ENCODE measurements around the gene ATRNL1.
"Not testable (repeated sequence)": the region's sequence is repeated elsewhere in the genome, so short reads cannot be mapped to it uniquely, and the experiment has no call there.

The ATRNL1 gene

DNA sequence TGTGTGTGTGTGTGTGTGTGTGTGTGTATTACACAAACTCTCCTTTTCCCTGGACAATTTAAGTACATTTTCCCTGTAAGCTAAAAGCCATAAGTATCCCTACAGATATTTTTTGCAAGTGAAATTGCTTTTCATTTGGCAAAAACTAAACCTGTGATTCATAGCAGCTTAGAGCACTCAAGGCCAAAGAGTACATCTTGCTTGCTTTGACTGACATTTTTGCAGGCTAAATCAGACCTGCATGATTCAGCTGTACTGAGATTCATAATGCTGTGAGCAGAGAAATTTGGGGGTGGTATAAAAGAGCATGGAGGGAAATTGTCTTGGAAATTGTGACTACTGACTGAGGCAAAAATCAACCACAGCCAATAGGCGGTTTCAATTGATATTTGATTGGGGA lies 679.4 kb downstream of the ATRNL1 start:
- no peak for DNase-seq

DNA sequence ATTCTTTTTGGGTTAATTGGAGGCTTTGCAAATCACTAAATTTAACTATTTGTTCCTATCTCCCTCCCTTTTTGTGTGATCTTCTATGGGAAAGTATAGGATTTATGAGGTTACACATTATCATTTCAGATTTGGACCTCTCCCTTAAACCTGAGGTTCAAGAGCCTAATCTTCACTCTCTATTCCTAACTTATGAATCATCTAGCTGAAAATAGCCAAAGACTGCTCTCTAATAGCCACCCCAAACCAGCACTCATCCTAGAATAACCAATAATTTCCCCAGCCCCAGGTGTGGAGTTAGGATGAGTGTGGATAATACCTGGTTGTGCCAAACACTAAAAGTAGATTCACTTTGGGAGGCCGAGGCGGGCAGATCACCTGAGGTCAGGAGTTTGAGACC lies 680.7 kb downstream of the ATRNL1 start:
- no peak for DNase-seq

DNA sequence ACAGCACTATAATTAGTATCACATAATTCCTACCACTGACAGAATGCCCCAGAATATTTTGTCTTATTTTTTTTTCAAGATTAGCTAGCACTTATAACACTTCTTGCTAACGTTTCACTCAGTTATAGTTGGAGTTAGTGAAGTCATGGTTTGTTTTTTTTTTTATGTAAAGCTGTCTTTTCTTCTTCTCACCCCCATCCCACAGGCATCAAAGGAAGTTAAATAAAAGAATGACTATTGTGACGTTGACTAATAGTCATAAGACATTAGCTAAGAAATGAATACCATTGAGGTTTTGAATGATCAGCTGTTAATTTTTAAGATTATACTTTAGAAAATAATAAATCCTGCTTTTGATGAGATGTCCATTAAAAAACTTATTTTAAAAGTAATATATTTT lies 681.6 kb downstream of the ATRNL1 start:
- no peak for DNase-seq

DNA sequence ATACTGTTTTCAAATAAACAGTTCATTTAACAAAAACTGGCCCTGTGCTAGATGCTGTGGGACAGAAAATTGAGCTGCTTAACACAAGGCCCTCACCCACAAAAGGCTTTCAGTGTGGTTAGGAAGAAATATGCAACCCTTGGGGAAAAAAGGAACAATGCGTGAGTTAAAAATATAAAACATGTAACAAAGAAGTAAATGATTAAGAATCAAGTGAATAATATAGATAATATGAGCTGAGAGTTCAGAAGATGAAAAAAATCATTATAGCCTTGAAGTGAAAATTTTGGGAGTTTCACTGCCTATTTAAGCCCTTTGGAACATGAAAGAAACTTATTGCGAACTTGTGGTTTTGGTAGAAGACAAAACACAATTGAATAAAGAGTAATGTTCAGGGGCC lies 684.5 kb downstream of the ATRNL1 start:
- no peak for DNase-seq

GRCh38 chr10:115790220-115790619 lies 697.1 kb downstream of the ATRNL1 start:
- no peak for DNase-seq

DNA sequence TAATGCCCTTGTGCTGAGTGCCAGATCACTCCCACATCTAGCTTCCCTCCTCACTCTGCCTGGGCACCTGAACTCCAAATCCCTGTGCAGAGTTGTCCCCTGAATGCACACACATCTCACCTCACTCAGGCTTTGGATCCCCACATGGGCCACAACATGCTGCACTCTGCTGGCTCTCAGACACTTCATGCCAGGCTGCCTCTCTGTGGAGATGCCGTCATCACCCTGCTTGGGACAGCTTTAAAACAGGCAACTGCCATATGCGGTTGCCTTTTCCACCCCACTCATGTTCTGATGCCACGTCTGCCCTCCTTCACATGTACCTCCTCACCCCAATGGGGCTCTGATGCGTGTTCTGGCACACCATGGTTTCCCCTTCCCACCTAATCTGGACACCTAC lies 702.8 kb downstream of the ATRNL1 start:
- DNase-seq = no peak

- DNase-seq = no peak
Measured at GRCh38 chr10:115801457-115801856, 708.3 kb downstream of the ATRNL1 start.

DNA sequence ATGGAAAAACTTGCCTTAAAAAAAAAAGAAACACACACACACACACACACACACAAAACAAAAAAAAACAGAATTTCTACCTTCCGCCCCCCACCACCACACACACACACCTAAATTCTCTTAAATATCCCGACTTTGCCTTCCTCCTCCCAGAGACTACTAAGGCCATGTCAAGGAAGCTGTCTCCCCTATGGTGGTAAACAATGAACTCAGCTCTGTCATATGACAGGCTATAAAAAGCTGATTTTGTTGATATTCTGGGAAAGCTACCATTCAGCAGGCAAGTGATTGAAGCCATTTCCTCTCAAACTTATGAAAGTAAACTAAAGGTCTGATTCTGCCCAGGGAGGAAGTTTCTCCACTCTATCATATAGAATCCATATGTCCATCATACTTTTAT lies 708.8 kb downstream of the ATRNL1 start:
- DNase-seq = no peak

- DNase-seq = no peak
Measured at GRCh38 chr10:115802911-115803310, 709.7 kb downstream of the ATRNL1 start.

- DNase-seq = no peak
Measured at GRCh38 chr10:115814542-115814941, 721.4 kb downstream of the ATRNL1 start.

DNA sequence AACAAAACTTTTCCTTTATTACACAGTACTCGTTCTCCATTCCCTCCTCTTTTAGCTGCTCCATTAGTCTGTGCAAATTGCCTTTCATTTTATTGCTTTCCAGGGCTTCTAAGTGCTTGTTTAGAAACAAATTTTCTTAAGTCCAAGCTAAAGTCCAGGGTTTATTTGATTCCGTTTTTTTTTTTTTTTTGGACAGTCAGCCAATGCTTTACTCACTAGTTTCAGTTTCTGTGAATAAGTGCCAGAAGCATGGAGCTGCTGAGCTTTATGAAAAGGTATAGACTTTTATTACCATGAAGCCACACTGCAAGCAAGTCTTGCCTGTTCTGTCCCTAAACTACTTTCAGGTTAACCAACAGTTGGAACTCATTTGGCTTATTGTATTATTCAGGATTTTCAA lies 724.8 kb downstream of the ATRNL1 start:
- DNase-seq = no peak

- no peak for DNase-seq
Measured at GRCh38 chr10:115826396-115826795, 733.2 kb downstream of the ATRNL1 start.

- DNase-seq = no peak
Measured at GRCh38 chr10:115827231-115828009, 734.3 kb downstream of the ATRNL1 start.

GRCh38 chr10:115828182-115828581 lies 735.0 kb downstream of the ATRNL1 start:
- DNase-seq = not testable (repeated sequence)

DNA sequence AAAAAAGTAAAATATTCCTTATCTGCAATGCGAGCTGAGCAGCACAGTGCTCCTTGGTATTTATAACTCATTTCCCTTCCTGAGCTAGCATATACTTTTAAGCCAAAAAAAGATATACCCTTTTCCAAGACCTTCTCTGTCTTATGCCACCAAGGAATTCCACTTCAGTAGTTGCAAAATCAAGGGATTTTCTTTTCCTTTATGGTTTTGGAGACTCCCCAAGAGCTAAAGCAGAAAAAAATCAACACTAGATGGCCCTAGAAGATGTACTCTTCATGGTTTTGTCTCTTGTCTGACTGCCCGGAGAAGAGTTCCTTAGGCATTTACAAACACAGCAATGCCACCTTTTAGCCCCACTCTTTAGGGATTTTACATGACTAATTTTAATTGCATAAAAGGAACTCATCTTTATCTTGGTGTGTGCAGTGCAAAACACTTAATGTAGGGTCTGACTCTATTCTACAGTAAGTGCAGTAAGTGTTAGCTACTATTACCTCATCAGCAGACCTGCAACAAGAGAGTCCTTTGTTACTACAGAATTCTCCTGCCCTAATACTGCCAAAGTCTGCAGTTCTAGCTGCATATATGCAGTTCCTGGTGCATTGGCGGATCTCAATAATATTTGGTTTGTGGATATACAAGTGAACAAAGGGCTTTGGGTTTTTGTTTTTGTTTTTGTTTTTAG lies 736.5 kb downstream of the ATRNL1 start:
- no peak for DNase-seq

DNA sequence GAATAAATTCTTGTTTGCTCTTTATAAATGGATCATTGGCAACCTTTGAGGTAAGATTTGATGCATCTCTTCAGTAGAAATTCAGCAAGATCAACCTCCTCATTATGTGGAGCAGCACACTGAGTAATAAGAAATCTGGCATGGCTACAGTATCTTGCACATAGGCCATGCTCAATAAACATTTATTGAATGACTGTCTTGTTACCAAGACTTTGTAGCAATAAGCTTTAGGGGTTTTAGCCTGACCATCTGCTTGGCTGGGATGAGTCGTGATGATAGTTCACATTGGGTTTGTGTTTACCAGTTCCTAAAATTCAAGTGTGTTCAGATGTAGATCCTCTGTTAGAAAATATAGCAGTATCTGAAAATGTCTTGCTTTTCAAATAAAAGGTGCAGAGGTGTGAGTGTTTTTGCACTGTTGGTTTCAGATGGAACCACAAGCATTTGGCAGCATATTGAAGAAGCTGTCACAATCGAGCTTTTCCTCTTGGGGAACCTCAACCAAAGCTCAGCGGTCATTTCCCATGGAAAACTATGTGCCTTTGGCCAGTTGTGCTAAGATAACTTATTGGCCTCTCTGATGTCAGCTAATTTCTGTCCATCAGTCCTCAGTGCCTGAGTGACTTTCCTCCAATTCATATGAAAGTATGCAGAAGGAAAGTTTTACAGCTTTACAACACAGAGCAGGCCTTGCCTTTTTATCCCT lies 737.3 kb downstream of the ATRNL1 start:
- DNase-seq = no peak

DNA sequence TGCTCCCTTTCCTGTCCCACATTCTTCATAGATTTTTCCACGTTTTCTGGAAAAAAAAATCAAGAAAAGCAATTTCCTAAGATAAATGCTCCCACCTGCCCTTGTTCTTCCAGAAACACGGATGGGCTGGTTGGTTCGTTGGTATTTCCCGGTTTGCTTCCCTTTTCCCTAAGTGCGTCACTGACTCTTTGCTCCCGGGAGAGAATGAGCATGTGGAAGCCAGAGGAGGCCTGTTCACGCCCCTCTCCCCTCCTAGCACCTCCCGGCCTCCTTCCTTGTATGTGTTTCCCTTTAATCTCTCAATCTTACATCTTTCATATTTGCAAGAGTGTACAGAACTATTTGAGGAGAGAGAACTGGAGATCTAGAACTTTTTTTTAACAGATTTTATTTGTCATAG lies 737.9 kb downstream of the ATRNL1 start:
- no peak for DNase-seq

DNA sequence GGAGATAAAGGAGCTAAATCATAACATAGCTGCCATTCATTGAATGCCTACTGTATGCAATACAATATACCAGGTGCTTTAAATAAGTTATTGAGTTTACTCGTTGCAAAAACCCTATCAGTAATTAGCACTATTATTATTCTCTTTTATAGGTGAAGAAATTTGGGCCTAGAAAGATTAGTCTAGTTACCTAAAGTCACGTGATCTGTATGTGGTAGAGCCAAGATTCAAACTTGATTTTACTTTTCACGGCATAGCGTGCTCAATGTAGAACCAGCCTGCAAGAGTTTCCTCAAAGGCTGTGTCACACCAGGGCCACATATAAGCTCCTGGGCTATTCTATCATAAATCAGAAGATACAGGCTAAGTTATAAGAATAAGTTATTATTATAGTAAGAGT lies 740.0 kb downstream of the ATRNL1 start:
- no peak for DNase-seq

DNA sequence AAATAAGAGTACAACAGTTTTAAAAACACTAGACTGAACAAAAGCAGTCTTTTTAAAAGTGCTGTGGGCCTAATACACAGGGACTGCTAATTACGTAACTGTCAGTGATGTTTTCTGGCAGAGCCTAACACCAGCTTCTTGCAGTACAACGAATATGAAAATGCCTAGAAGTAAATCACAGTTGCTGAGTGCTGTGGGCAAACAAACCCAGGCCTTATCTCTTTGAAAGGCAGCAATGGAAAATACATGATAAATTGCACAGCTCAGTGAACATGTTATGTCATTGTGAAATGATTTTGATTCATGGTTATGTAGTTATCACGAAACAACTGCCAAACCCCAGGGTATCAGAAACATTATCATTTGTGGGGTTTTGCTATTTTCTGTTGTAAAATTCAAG lies 751.4 kb downstream of the ATRNL1 start:
- DNase-seq = no peak

- DNase-seq = no peak
Measured at GRCh38 chr10:115845921-115846320, 752.8 kb downstream of the ATRNL1 start.

- DNase-seq = no peak
Measured at GRCh38 chr10:115846528-115846927, 753.4 kb downstream of the ATRNL1 start.

GRCh38 chr10:115849197-115849596 lies 756.0 kb downstream of the ATRNL1 start:
- DNase-seq = no peak

DNA sequence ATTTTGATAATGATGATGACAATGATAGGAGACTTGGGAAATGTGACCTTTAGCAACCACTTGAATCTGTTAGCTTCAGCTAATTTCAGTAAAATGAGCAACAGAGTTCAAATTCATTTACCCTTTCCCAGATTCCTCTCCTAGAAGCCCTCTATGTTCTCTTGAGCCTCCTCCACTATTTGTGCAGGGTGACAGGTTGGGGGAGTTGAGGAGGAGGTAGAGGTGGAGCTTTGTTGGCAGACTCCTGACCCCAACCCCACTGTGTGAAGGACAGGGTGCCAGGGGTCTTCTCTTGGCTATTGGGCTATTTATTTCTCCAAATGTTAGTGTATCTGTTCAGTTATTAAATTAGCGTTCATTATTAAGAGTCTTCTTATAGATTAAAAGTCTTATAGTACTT lies 757.5 kb downstream of the ATRNL1 start:
- DNase-seq = no peak

GRCh38 chr10:115851695-115852094 lies 758.5 kb downstream of the ATRNL1 start:
- DNase-seq = no peak
